HG03097 (cell line): Measurements from ENCODE around the gene TNFAIP8.

Experiments used
- ATAC-seq: cut with Tn5 transposase; IDR thresholded peaks from one replicate; pipeline ENCODE4 v1.9.1; 2021; ENCODE audit not compliant: unreplicated experiment, low FRiP score

The TNFAIP8 gene

DNA sequence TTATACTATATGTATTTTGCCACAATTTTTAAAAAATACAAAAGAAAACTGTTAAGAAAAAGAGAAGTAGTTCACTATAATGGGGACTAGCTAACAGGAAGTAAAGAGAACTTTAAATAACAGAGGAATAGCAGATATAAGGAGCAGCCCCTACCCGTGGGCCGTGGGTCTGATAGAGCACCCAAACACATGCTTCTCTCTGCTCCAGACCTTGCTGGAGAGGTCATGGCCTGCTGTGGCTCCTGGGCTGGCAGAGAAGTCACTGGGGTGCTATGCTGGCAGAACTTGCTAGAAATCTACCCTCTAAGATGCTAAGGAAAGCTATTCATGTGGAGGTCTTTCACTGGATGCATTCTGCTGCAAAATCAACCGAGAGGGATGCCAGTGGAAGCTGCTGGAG, 10.0 kb upstream of the TNFAIP8 start:
- ATAC-seq, result no peak

DNA sequence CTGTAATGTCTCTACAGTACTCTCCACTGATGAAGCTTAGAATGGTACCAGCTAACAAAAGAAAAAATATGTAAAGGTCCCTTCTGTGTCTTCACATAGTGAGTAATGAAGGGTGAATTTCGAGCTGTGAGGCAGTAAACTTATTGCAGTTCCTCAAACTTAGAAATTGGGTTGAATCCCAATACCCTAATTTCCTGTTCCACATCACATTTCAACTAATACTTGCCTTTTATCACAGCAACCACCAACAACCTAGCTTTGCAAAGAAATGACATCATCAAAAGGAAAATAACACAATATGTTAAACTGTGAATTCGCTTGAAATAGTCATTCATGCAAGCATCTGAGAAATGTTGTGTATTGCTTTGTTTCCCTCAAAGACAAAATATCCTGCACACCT, 9.4 kb upstream of the TNFAIP8 start:
- ATAC-seq, result no peak

DNA sequence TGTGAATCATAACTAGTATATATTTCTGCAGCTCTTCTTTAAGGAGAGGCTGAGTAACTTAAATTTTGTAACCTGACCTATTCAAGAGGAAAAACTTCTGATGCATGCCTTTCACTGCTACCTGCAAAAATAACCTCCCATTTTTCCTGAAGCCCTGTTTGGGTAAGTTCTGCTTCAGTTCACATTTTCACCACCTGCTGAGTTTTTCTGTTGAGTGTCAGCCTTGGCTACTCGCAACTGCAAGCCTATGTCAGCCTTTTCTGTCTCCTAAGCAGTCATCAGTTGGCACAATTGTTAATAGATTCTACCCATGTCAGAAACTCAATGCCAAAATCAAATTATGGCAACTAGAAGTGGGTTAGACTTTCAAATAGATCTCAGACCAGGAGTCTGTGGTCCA, 8.2 kb upstream of the TNFAIP8 start:
- ATAC-seq, result no peak

DNA sequence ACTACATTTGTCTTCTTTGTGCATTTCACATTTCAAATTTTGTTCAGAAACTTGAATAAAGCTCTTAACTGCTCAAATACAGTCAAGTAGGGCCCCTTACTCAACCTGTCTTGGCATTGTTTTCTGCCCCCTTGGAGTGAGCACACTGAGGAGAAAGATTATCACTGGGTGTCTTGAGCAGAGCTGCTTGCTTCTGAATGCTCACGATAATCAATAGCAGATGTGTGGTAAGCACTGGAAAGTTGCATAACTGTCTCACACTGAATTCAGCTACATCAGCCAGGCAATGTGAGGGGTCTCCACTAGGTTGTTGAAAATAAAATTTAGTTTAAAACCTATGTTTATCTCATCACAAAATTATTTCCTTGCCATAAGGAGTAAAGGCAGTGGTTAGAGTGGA, 7.8 kb upstream of the TNFAIP8 start:
- ATAC-seq, result no peak

DNA sequence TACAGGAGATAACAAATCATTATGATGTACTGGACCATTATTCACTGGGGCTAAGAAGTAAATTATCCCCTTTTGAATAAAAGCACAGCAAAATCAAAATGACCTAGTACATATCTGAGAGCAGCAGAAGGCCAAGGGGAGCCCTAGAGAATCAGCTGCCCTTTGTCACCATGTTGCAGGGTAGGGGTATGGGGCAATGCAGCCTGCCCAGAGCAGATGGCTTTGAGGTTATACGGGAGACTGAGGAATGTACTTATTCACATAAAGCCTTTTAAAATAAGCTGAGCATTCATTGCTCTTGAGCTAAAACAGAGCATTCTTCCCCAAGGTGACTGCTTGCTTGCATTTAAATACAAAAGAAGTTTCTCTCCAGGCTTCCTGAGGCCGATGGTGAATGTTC, 2.6 kb upstream of the TNFAIP8 start:
- no peak for ATAC-seq

DNA sequence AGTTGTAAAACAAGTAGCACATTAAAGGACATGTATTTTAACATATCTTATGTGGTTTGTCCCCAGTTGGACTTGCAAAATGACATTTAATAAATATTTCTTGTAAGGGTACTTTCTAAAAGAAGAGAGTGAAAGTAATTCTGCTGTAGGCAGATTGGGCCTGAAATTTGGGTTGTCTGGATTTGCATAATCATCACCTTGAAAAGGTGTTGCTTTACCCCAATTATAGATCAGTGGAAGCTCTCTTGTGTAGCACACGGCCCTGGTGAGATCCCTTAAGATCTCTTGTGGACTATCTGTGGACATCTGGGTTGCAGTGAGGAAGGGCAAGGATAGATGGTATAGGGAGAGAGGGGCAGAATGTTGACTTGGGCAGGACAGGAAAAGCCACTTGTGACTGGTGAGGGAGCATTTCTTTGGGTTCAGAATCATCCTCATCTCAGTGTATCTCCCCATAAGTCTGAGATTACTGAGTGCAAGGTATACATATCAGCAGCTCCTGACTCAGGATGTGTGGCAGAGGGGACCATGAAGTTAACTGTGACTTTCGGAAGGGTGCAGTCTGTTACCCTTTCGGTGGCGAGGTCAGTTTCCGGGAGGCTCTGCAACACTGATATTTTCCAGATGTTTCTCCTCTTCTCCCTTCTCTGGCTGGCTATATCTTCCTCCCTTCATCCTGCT, 2.0 kb upstream of the TNFAIP8 start:
- ATAC-seq, result peak; percentile 68

DNA sequence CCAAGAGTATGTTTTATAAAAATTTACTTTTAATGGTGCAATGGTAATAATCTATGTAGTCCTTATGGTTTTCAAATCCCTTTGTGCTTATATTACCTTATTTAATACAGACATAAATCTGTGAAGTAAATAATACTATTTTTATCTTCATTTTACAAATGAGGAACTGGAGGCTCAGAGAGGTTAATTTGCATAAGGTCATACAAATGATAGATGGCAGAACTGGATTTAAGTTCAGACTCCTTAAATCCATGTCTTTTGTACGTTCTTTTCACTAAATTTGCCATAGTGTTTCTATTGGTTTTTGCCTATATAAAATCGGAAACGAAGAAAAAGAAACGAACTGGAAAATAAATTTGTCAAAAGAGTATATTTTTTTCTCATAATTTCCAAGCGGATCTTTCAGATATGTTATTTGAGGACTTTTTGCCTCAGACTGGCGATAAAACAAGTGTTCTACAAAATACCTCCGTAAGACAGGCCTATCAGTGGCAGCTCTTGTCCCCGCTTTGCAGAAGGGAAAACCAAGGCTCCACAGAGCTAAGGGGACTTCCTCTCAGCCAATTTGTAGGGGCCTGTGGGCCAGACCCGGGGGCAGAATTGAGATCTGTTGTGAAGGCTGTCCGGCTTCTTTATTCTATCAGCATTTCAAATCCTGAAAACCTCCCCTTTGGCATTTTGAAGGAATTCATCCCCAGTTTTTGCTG, 1.1 kb upstream of the TNFAIP8 start:
- no peak for ATAC-seq

DNA sequence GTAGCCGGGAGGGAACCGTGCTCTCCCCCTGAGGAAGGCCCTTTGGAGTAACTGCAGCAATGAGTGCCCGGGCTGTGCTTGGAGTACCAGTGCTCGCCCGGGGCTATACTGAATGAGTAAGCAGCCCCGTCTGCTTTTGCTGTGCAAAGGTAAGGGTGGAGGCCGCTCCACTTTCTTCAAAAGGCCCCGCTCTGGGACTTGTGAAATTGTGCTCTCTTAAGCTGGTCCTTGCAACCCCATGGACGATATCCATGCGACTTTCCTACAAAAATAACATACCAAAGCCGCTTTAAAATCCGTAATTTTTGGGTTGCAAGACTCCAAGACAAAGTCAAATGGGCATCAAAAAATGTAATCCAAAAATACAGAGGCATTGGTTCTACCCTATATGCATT, 578 bp upstream of the TNFAIP8 start:
- no peak for ATAC-seq

DNA sequence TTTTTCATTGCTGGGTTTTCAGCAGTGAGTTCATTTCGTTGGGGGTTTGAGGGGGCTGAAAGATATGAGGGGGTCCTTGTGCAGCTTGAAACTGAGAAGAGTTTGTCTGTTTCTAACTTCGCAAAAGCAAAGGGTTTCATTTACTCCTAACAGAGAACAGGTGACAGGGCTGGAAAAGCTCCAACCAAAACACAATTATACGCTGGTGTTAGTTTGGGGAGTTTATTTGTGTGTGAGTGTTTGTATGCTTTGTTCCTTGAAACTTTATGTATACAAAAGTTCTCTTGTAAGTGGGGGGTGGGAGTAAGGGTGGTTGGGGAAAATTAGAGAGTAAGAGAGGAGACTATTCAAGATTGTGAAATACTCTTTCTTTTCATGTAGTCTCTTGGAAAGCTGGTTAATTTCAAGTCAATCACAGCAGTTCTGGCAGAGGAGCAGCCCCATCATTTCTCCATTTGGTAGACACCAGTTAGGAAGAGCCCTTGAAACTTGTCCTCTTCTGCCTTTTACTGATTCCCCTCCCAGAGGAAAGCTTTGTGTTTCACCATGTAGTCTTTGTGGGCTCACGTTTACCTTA, 881 bp downstream of the TNFAIP8 start:
- ATAC-seq, result no peak

DNA sequence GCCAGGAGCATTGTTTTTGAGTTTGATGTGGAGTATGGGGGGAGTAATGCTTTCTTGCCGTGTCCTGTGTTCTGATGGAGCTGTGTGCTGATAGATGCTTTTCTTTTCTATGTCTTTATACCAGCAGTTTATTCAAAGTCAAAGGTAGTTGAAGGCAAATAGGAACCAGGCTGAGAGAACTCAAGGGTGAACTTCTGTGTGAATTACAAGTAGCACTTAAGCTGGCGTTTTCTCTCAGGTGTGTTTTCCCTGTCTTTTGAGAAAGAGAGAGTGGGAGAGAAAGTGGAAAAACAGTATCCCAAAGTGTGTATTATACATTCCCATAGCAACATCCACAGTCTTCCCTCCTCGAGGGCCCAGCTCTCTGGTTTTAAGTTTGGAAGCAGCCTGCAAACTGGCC, 1.5 kb downstream of the TNFAIP8 start:
- no peak for ATAC-seq

DNA sequence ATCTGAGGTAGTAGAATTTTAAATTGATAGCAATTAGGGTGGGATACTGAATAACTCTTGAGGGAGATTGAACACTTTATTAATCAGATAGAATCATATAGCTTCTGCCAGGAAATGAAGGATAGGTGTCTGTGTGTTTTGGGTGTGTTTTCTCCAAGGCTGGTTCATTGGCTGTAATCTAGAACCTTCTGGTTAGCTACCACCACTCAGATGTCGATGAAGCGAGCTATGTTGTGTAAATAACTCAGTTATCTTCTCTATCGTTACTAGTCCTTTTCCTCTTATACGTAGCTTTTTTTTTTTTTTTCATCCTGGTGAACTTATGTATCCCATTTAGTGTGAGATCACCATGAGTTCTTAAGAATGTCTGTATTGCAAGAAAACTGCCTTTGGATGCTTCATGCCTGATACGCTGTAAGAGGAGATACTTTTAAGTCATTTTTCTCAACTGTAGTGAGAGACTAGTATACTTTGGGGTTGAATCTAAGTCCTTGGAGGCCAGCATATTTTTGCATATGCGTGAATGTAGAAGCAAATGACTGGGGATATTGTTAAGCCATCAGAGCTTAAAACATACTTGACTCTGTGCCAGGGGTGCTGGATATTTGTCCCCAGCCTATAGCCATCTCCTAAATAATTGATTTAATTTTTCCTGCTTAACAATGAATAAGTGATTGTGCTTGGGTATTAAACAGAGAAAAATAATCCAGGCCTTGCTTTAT, 2.1 kb downstream of the TNFAIP8 start:
- ATAC-seq, result no peak

DNA sequence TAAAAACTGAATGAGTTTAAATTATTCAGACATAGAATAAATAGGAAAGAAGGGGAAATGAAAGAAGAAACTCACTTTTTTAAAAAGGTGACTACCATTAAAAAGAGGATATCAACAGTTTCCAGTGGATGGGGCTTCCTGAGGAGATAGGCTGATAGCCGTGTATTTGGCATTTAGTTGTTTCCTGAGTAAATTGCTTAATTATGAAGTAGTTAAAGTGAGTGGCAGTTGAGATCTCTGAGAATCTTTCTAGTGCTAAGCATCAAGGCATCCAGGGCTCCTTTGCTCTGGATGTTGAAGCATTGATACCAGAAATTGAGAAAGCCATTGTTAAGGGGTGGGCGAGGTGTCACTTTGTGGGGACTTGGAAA, 2.7 kb downstream of the TNFAIP8 start:
- no peak for ATAC-seq

DNA sequence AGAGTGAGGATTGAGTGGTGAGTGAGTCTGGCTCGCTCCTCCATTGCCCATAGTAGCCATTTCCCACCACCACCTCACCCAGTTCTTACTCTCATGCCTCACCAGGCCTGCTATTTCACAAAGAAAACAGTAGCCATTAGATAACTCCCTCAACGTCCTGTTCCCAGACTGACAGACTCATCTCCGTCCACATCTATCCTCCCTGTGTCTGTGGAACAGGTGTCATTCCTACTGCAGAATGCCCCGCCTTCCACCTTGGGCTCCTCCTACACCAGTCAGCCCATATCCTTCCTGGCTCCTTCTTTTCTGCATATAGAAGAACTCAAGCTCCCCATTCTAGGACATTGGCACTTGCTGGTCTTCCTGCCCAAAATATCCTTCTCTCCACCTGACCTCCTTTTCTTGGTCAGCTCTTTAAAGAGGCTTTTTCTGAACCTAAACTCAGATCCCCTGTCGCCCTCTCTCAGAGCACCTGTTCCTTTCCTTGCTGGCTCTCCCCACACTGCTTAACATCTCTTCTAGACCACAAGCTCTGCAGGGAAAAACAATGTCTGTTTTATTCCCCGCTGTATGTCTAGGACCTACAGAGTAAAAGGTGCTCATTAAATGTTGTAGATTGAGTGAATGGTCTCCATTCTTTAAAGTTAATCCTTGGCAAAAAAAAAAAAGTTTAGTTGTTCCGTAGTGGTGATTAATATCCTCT, 3.2 kb downstream of the TNFAIP8 start:
- no peak for ATAC-seq

DNA sequence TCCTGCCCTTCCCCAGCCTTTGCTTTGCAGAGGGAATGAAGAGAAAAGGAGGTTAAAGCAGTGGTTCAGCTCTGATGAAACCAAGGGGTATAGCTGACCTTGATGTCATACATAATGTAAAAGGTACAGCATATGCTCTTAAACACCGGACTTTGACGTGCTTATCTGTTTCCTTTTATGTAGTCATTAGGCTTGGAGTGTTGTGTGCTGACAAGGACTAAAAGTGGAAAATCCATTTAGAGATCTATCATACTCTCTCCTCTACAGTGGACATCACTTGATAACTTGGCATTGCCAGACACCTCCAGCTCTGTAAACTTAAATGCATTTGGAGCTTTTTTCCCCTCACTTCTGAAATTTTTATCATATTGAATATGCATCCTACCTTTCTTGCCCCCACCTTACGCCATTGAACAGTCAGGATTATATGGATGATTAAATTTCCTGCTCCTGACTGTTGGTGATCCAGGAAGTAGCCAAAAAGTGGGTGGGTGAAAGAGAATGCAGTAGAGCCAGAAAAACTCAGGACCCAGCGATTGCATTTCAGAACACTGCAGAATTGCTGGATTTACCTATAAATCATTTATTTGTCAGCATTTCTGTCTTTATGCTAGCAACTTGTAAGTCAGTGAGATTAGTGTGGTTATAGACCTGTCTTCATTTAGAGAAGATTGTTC, 4.1 kb downstream of the TNFAIP8 start:
- ATAC-seq, result no peak

DNA sequence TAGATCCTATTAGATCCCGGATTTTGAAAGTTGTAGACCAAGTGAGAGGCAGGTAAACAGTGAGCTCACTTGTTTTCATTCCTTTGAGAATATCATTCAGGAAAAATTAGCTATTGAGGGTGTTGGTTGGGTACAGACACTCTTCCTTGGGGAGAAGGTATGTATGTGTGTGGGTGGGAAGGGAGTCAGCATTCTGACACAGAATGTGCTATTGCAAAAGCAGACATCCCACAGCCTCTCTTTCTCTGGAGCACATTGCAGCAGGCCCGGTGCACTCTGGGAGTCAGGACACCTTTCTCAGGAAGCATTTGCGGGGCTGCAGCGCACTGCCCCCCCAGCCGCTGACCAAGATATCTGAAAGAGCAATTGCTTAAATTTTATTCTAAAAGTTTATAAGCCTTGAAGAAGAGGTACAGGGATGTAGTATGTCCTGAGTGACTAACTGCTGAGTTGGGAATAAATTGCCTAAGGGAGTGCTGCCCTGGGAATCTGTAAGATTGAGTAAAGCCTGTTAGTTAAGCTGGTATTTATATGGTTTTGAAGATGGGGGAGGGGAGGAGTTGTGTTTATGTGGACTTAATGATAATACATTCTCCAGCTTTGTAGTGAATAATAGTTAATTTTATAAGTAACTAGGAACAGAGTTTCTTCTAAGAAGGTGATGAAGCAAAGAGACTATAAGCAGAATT, 5.2 kb downstream of the TNFAIP8 start:
- no peak for ATAC-seq

DNA sequence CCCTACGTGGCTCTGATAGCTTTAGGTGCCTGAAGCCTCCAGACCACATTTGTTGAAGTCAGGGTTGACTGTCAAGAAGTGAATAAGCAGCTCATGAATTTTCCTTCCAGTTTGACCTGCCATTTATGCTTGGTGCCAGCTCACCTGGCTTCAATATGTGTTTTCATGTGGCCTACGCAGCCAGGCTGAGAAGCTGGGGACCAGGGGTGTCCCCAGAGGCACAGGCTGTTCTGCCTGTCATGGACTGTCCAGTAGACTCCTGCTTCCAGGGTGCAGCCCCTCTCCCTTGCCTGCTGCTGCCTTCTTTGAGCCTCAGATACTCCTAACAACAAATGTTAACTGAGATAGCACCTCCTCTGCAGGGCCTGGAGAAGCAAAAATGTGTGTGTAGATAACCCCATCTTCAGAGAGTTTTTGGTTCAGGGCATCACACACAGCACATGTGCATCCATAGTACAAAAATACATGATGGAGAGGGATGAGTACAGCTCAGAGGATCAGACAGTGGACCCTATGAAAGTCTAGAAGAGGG, 5.8 kb downstream of the TNFAIP8 start:
- ATAC-seq, result no peak

DNA sequence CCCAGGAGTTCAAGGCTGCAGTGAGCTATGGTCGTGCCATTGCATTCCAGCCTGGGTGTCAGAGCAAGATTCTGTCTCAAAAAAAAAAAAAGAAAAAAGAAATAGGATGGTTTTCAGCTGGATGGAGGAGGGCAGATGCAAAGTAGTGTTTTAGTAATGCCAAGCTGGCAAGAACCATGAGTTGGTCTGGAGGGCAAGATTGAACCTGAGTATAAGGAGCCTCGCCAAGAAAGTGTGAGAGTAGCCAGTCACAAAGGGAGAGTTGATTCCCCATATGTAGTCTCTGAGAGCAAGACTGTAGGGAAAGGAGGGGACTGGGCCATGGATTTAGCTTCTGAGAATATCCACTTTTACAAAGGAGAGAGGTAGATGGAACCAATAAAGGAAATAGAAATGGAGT, 6.9 kb downstream of the TNFAIP8 start:
- ATAC-seq, result no peak

DNA sequence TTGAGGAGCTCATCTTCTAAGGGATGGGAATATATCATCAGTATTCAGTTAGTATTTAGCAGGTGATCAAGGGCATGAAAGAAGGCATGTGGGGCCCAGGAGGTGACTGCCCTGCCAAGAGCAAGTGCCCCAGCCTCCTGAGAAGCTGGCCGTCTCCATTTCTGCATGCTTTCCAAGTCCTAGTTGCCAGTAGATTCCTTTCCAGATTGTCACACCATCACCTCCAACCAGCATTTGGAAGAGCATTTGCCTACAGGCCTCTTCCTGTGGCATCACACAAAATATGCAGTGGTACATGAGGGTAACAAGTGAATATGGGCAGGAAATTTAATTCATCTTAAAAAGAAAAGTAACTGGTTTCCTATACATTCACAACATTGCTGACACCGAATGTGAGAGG, 7.5 kb downstream of the TNFAIP8 start:
- no peak for ATAC-seq

DNA sequence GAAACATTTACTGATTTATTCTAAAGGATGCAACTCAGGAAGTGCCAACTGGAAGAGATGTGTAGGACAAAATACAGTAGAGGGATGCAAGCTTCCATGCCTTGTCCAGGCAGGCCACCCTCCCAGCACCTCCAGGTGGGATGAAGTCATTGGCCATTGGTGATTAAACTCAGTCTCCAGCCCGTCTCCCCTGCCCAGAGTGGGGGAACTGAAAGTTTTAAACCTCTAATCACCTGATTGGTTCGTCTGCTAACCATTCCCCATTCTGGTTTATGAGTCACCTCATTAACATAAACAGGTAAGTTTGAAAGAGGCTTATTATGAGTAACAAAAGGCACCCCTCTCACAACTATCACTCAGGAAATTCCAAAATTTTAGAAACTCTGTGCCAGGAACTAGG, 8.1 kb downstream of the TNFAIP8 start:
- no peak for ATAC-seq
